GM23338 (cell line): ENCODE data around the gene ANKRD11. TPM values are rescaled to one million over a fixed set of nuclear protein-coding genes. Genes with fewer than 3 reads are reported as not detected.
"Not testable (repeated sequence)": the region's sequence is repeated elsewhere in the genome, so short reads cannot be mapped to it uniquely, and the experiment has no call there.

Experiments
- ATAC-seq: fragments of 200-7000 bp; cut with Tn5 transposase; 3 replicates; pipeline ENCODE4 v1.9.1; 2020
- DNase-seq: peaks from one replicate; pipeline ENCODE4 v3.0.0-alpha.2; 2015; ENCODE audit warnings: low spot score
- H2AFZ ChIP-seq: fragments of 200-600 bp; sonication (generic); 2 replicates; pipeline ENCODE4 v1.8.0; 2016; ENCODE audit warnings: antibody characterized with exemption, mild to moderate bottlenecking, moderate library complexity
- H3F3A ChIP-seq: fragments of 200-600 bp; sonication (generic); replicated peaks from 2 replicates; pipeline ENCODE4 v1.8.0; 2017; ENCODE audit warnings: antibody characterized with exemption, mixed run types, low read depth
- H3K27ac ChIP-seq: fragments of 200-600 bp; sonication (generic); 2 replicates; pipeline ENCODE4 v1.6.1; 2016; ENCODE audit warnings: low read depth
- H3K27me3 ChIP-seq: fragments of 200-600 bp; sonication (generic); 2 replicates; pipeline ENCODE4 v1.8.0; 2016; ENCODE audit warnings: mild to moderate bottlenecking, mixed run types, moderate library complexity; ENCODE audit not compliant: insufficient read depth
- H3K36me3 ChIP-seq: fragments of 200-600 bp; sonication (generic); 2 replicates; pipeline ENCODE4 v1.8.0; 2016; ENCODE audit warnings: mild to moderate bottlenecking; ENCODE audit not compliant: insufficient read depth
- H3K4me1 ChIP-seq: fragments of 200-600 bp; sonication (generic); 2 replicates; pipeline ENCODE4 v1.8.0; 2016; ENCODE audit warnings: mild to moderate bottlenecking, moderate library complexity; ENCODE audit not compliant: insufficient read depth
- H3K4me2 ChIP-seq: fragments of 200-600 bp; sonication (generic); 2 replicates; pipeline ENCODE4 v1.7.1; 2017; ENCODE audit warnings: mixed run types
- H3K4me3 ChIP-seq: fragments of 200-600 bp; sonication (generic); 2 replicates; pipeline ENCODE4 v1.6.1; 2016; ENCODE audit warnings: mixed run types
- H3K79me2 ChIP-seq: fragments of 200-600 bp; sonication (generic); replicated peaks from 2 replicates; pipeline ENCODE4 v1.8.0; 2017; ENCODE audit warnings: mild to moderate bottlenecking; ENCODE audit not compliant: insufficient read depth
- H3K9me2 ChIP-seq: fragments of 200-600 bp; sonication (generic); 2 replicates; pipeline ENCODE4 v1.8.0; 2017; ENCODE audit not compliant: insufficient read depth
- H4K20me1 ChIP-seq: fragments of 200-600 bp; sonication (generic); replicated peaks from 2 replicates; pipeline ENCODE4 v1.8.0; 2017; ENCODE audit warnings: mild to moderate bottlenecking; ENCODE audit not compliant: insufficient read depth
- H3K27ac Mint-ChIP-seq: 2 replicates; pipeline ENCODE4 v1.8.0; 2020; ENCODE audit warnings: inconsistent platforms, mild to moderate bottlenecking, moderate library complexity, mixed read lengths
- H3K27me3 Mint-ChIP-seq: 3 replicates; pipeline ENCODE4 v1.8.0; 2022; ENCODE audit warnings: low read depth, mild to moderate bottlenecking, moderate library complexity, mixed read lengths, inconsistent platforms; ENCODE audit not compliant: insufficient read depth, poor library complexity
- H3K36me3 Mint-ChIP-seq: 3 replicates; pipeline ENCODE4 v1.8.0; 2021; ENCODE audit warnings: low read depth, mild to moderate bottlenecking, inconsistent platforms, moderate library complexity, mixed read lengths
- H3K4me1 Mint-ChIP-seq: 3 replicates; pipeline ENCODE4 v1.8.0; 2020; ENCODE audit warnings: mild to moderate bottlenecking, inconsistent platforms, mixed read lengths
- H3K4me3 Mint-ChIP-seq: 3 replicates; pipeline ENCODE4 v1.8.0; 2021; ENCODE audit warnings: moderate library complexity, mild to moderate bottlenecking, inconsistent platforms, mixed read lengths
- H3K9me3 Mint-ChIP-seq: 3 replicates; pipeline ENCODE4 v1.8.0; 2020; ENCODE audit warnings: moderate library complexity, mild to moderate bottlenecking, inconsistent platforms, mixed read lengths
- CTCF ChIP-seq, 2 experiments: fragments of 200-600 bp in 1 of 2; sonication (generic) in 1 of 2; conservative IDR thresholded peaks; 2 replicates each; pipeline versions ENCODE4 v1.5.1 to v1.6.1; 2016 to 2017; ENCODE audit warnings: antibody characterized with exemption in 2 of 2, low read depth in 2 of 2, mild to moderate bottlenecking in 2 of 2, moderate library complexity in 1 of 2
- NANOG ChIP-seq: IDR thresholded peaks from 2 replicates; pipeline ENCODE4 v1.6.1; 2016; ENCODE audit warnings: antibody characterized with exemption, borderline replicate concordance
- POLR2AphosphoS5 ChIP-seq: IDR thresholded peaks from 2 replicates; pipeline ENCODE4 v1.6.1; 2016; ENCODE audit warnings: antibody characterized with exemption, low read depth
- STAT1 ChIP-seq: IDR thresholded peaks from one replicate; pipeline ENCODE4 v1.6.1; 2016; ENCODE audit warnings: antibody characterized with exemption; ENCODE audit not compliant: unreplicated experiment
- ZNF114 ChIP-seq: fragments of 250-450 bp; sonication (Bioruptor Pico); IDR thresholded peaks from 2 replicates; pipeline ENCODE4 v1.5.0; 2020; ENCODE audit warnings: mild to moderate bottlenecking, moderate library complexity
- ZNF331 ChIP-seq: fragments of 250-450 bp; sonication (Bioruptor Pico); IDR thresholded peaks from 2 replicates; pipeline ENCODE4 v1.5.0; 2020; ENCODE audit warnings: low read depth, mild to moderate bottlenecking, moderate library complexity
- polyA plus RNA-seq: library from polyadenylated mRNA; unstranded; fragments of >200 nt; fragmentation: Nextera tagmentation; extraction: Ambion mirVana; gene quantifications from 2 replicates; pipeline ENCODE4 v1.2.1, GENCODE V29; 2016
- total RNA-seq: library from RNA; depleted of rRNA; stranded (reverse); fragments of >200 nt; shearing (Covaris generic); gene quantifications from 2 replicates; pipeline ENCODE4 v1.2.3, GENCODE V29; 2014

Gene ANKRD11
- total and polyA plus RNA-seq, 2 experiments from 2014 or later = 130 to 159 TPM

- no peaks in the 10 kb centered on the region for H3K4me1 ChIP-seq
- no peak overlapping the region for H3K4me3 Mint-ChIP-seq
- H3K4me3 ChIP-seq = no peak overlapping the region
- H3K27ac Mint-ChIP-seq = no peak overlapping the region
- peaks cover 6% of the 10 kb centered on the region for H3K4me1 Mint-ChIP-seq
- peaks cover 25% of the 10 kb centered on the region for H3K9me3 Mint-ChIP-seq
- no peak overlapping the region for H2AFZ ChIP-seq
- peaks cover 33% of the 10 kb centered on the region for H3K27me3 Mint-ChIP-seq
- H3K27ac ChIP-seq = no peak overlapping the region
- H3K79me2 ChIP-seq = no peaks in the 10 kb centered on the region
- DNase-seq (no peak), ATAC-seq (no peak)
- H3K36me3 ChIP-seq = no peaks in the 10 kb centered on the region
- no peaks in the 10 kb centered on the region for H4K20me1 ChIP-seq
- H3F3A ChIP-seq = no peaks in the 10 kb centered on the region
- peaks cover 14% of the 10 kb centered on the region for H3K27me3 ChIP-seq
- H3K36me3 Mint-ChIP-seq = peaks cover 40% of the 10 kb centered on the region; the same call in 2 of the 3 replicates
- no peak overlapping the region for H3K4me2 ChIP-seq
- no peaks in the 10 kb centered on the region for H3K9me2 ChIP-seq
- no peak for TF ChIP-seq CTCF (conservative IDR thresholded peaks at IDR 0.05; ENCODE audit: low read depth in 2 of 2)
- no peak for TF ChIP-seq ZNF331 (CRISPR knock-in tag)
- no peak for TF ChIP-seq NANOG
- TF ChIP-seq STAT1 = no peak
- no peak for TF ChIP-seq ZNF114 (CRISPR knock-in tag)
These were observed 228.4 kb downstream of the ANKRD11 start for GRCh38 chr16:89261691-89262563.

- Mint-ChIP-seq H3K27me3 (peaks cover 33% of the 10 kb centered on the region), H3K9me3 (peaks cover 25% of the 10 kb centered on the region), H3K36me3 (peaks cover 27% of the 10 kb centered on the region; the same call in 2 of the 3 replicates)
- not testable (repeated sequence) for ATAC-seq, DNase-seq, H3K79me2 ChIP-seq, H3K4me1 ChIP-seq, H3K27ac ChIP-seq, H3K4me2 ChIP-seq, H3K4me1 Mint-ChIP-seq, H3F3A ChIP-seq, H3K9me2 ChIP-seq, H3K27ac Mint-ChIP-seq, H4K20me1 ChIP-seq, H3K4me3 ChIP-seq, H3K36me3 ChIP-seq, H2AFZ ChIP-seq, H3K4me3 Mint-ChIP-seq
- peaks cover 19% of the 10 kb centered on the region for H3K27me3 ChIP-seq
These were observed 230.5 kb downstream of the ANKRD11 start for GRCh38 chr16:89259901-89260300.

- H4K20me1 ChIP-seq = no peaks in the 10 kb centered on the region
- no peak overlapping the region for H3K27ac Mint-ChIP-seq
- H3K27me3 Mint-ChIP-seq = peaks cover 26% of the 10 kb centered on the region
- H3K4me2 ChIP-seq = peak overlapping the region; percentile 88
- peak in 1 of 2 experiments; percentile 29; a peak in 2 of 4 replicates for TF ChIP-seq CTCF (conservative IDR thresholded peaks at IDR 0.05; ENCODE audit: low read depth in 2 of 2)
- no peak for TF ChIP-seq POLR2AphosphoS5
- TF ChIP-seq NANOG = no peak
- peaks cover 12% of the 10 kb centered on the region for H3K4me1 Mint-ChIP-seq
- H3K4me3 ChIP-seq = peak overlapping the region; percentile 65
- peak overlapping the region; percentile 59 for H3K4me3 Mint-ChIP-seq
- H3K9me3 Mint-ChIP-seq = peaks cover 9% of the 10 kb centered on the region
- peaks cover 19% of the 10 kb centered on the region for H3K27me3 ChIP-seq
- peaks cover 6% of the 10 kb centered on the region; the same call in 1 of the 2 replicates for H3K4me1 ChIP-seq
- H3K79me2 ChIP-seq = no peaks in the 10 kb centered on the region
- H3K36me3 ChIP-seq = no peaks in the 10 kb centered on the region
- H3K36me3 Mint-ChIP-seq = peaks cover 14% of the 10 kb centered on the region; the same call in 2 of the 3 replicates
- H3K27ac ChIP-seq = no peak overlapping the region
- ATAC-seq = peak; percentile 6; the same call in 1 of the 3 replicates
- no peaks in the 10 kb centered on the region for H3K9me2 ChIP-seq
- no peaks in the 10 kb centered on the region for H3F3A ChIP-seq
- DNase-seq = no peak
- no peak overlapping the region for H2AFZ ChIP-seq
These were observed 232.4 kb downstream of the ANKRD11 start for GRCh38 chr16:89257757-89258465.
